IgD-negative memory B cell (primary cell): ENCODE results near the gene TMTC2. TPM values are rescaled to one million over a fixed set of nuclear protein-coding genes. Genes with fewer than 3 reads are reported as not detected.

Source experiments
- H3K27ac Mint-ChIP-seq, 3 donors: one replicate each; pipeline ENCODE4 v1.8.0; 2020 to 2022; ENCODE audit warnings: mild to moderate bottlenecking in 3 of 3, mixed read lengths in 3 of 3, moderate library complexity in 1 of 3
- H3K27me3 Mint-ChIP-seq: one replicate; pipeline ENCODE4 v1.8.0; 2021; ENCODE audit warnings: mixed read lengths
- H3K36me3 Mint-ChIP-seq: one replicate; pipeline ENCODE4 v1.8.0; 2020; ENCODE audit warnings: mild to moderate bottlenecking, mixed read lengths
- H3K4me1 Mint-ChIP-seq, 3 donors: one replicate each; pipeline ENCODE4 v1.8.0; 2020 to 2022; ENCODE audit warnings: mixed read lengths in 3 of 3, mild to moderate bottlenecking in 1 of 3
- H3K4me3 Mint-ChIP-seq, 4 donors: one replicate each; pipeline ENCODE4 v1.8.0; 2020 to 2022; ENCODE audit warnings: mild to moderate bottlenecking in 4 of 4, mixed read lengths in 4 of 4, moderate library complexity in 3 of 4
- H3K9me3 Mint-ChIP-seq, 3 donors: one replicate each; pipeline ENCODE4 v1.8.0; 2020 to 2021; ENCODE audit warnings: mixed read lengths in 3 of 3, mild to moderate bottlenecking in 1 of 3
- polyA plus RNA-seq: library from polyadenylated mRNA; unstranded; fragments of 300-500 nt; fragmentation: Illumina TruSeq; gene quantifications from one replicate; pipeline ENCODE4 v1.2.3, GENCODE V29; 2021

The TMTC2 gene
- polyA plus RNA-seq, 1 donor from 2014 or later: not detected

DNA sequence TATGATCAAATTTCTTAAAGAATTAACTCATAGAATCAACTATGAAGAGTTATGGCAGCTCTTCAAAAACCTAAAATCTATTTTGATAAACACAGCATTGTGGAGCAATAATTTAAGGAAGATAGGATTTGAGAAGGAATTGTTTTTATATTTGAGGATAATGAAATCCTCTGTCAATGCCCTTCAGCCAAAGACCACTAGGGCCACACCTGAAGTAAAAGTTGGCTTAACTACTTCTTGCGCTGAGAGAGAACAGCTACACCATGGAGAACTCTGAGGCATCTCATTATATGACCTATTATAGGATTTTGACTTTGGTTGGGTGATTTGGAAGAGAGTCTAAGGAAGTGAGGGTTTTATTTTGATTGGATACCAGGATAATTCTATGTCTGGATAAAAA lies 237.2 kb downstream of the TMTC2 start:
- H3K4me3 Mint-ChIP-seq: no peak overlapping the region
- H3K4me1 Mint-ChIP-seq: peaks cover 0 to 1% (median 0%) of the 10 kb centered on the region in 3 donors
- H3K36me3 Mint-ChIP-seq: no peaks in the 10 kb centered on the region
- H3K27me3 Mint-ChIP-seq: no peaks in the 10 kb centered on the region
- H3K27ac Mint-ChIP-seq: no peak overlapping the region
- no peaks in the 10 kb centered on the region for H3K9me3 Mint-ChIP-seq

DNA sequence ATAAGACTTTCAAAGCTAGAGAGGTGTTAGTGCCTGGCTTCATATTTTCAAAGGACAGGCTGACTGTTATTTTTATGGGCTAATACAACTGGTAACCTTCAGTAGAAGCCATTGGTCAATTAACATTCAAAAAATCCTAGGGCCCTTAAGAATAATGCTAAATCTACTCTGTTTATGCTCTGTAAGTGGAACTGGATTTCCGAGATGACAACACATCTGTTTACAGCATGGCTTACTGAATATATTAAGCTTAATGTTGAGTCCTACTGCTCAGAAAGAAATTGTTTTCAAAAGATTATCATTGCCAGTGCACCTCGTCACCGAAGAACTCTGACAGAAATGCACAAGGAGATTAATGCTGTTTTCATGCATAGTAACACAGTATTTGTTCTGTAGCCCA lies 239.9 kb downstream of the TMTC2 start:
- Mint-ChIP-seq H3K36me3 (peaks cover 1% of the 10 kb centered on the region), H3K27ac (no peak overlapping the region), H3K4me1 (peaks cover 0 to 1% (median 0%) of the 10 kb centered on the region in 3 donors), H3K9me3 (no peaks in the 10 kb centered on the region), H3K4me3 (no peak overlapping the region), H3K27me3 (no peaks in the 10 kb centered on the region)

DNA sequence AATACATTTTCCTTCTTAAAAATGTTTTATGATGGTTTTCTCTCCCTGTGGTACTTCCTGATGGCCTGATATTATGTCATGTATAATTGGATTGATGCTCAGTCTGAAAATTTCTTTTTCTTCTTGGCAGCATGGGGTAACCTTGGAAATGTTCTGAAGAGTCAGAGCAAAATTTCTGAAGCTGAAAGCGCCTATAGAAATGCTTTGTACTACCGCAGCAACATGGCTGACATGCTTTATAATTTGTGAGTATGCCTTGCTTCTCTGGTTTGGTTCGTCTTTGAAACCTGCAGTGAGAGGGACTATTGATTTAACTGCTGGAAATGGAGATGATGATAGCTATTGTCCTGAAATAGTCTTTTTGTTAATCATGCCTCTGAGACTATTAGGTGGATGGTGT lies 243.6 kb downstream of the TMTC2 start:
- Mint-ChIP-seq H3K36me3 (peaks cover 3% of the 10 kb centered on the region), H3K4me1 (peaks cover 0 to 1% (median 0%) of the 10 kb centered on the region in 3 donors), H3K9me3 (peaks cover 0 to 2% (median 0%) of the 10 kb centered on the region in 3 donors), H3K27me3 (no peaks in the 10 kb centered on the region), H3K27ac (no peak overlapping the region), H3K4me3 (no peak overlapping the region)

DNA sequence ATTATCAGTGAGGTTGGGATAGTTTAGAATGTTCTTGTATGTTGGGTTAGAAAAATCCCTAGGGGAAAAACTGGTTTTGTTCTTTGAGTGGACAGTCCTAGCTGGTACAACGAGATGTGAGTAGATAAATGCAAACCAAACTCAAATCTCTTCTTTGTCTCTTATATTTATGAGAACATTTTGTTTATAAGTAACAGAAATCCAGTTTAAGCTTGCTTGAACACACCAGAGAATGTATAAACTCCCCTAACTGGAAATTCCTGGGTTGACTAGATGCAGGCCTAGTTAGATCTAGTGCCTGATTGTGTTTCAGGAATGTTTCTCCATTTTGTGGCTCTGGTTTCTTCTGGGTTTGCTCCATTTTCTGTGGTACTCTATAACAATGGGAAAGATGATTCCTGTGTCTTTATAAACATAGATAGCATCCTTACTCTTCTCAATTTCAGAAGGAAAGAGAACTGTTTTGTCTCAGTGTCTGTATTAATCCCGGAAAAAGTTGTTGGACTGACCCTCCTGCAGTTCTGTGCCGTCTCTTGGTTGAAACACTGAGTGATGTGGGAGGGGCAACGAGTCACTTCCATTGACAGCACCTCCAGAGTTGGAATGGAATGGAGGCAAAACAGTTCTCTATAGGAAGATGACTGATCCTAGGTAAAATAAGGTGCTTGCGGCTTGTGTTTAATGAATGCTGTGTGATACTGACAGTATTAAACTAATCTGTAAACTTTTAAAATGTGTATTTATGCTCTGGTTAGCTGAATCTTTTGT lies 244.8 kb downstream of the TMTC2 start:
- peaks cover 3% of the 10 kb centered on the region for H3K36me3 Mint-ChIP-seq
- no peak overlapping the region for H3K4me3 Mint-ChIP-seq
- H3K27ac Mint-ChIP-seq: no peak overlapping the region
- H3K27me3 Mint-ChIP-seq: no peaks in the 10 kb centered on the region
- H3K4me1 Mint-ChIP-seq: peaks cover 0 to 1% (median 0%) of the 10 kb centered on the region in 3 donors
- H3K9me3 Mint-ChIP-seq: peaks cover 0 to 2% (median 0%) of the 10 kb centered on the region in 3 donors

DNA sequence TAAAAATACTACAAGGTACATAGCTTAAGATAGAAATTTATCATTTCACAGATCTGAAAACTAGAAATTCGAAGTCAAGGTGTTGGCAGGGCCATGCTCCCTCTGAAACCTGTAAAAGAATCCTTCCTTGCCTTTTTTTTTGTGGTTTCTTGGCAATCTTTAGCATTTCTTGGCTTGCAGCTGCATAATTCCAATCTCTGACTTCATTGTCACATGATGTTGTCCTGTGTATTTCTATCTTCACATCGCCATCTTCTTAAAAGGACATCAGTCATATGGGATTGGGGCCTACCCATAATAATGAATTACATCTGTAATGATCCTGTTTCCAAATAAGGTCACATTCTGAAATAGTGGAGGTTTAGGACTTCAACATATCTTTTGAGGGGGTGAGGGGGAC lies 250.4 kb downstream of the TMTC2 start:
- Mint-ChIP-seq H3K27ac (no peak overlapping the region), H3K4me3 (no peak overlapping the region), H3K4me1 (no peaks in the 10 kb centered on the region), H3K36me3 (peaks cover 4% of the 10 kb centered on the region), H3K9me3 (peaks cover 0 to 3% (median 0%) of the 10 kb centered on the region in 3 donors), H3K27me3 (no peaks in the 10 kb centered on the region)

DNA sequence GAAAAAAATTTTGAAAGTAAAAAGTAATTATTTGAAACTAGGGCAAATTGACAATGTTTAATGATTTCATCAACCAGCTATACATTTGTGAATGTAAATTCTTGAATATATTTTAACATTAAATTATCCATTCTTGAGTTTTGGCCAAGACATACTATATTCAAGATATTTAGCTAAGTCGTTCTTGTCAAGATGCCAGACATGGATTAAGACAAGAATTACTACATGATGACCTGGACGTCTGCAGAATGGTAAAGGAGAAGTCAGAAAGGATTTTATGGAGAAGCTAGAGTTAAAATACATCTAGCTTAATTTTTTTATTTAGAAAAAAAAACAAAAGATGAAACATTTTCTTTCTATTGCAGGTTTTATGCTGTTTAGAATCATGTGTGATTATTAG lies 255.8 kb downstream of the TMTC2 start:
- Mint-ChIP-seq H3K27me3 (no peaks in the 10 kb centered on the region), H3K9me3 (peaks cover 0 to 1% (median 0%) of the 10 kb centered on the region in 3 donors), H3K27ac (no peak overlapping the region), H3K36me3 (peaks cover 3% of the 10 kb centered on the region), H3K4me1 (no peaks in the 10 kb centered on the region), H3K4me3 (no peak overlapping the region)

DNA sequence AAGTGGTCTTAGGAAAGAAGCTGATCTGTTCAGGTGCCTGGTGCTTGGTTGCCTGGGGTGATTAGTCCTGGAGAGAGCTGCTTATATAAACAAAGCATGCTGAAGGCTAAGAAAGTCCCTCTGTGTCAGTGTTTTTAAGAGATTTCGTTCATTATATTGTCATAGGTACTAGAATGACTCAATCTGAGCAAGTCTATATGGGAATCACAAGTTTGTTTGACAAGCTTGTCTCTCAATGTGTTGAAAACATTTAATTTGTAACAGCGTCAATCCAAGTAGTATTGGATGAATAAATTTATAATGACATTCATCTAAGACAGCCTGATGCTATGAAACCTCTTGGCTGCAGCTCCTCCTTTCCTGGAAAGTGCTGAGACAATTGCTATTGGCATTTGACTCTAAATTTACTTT lies 256.3 kb downstream of the TMTC2 start:
- Mint-ChIP-seq H3K27me3 (no peaks in the 10 kb centered on the region), H3K9me3 (peaks cover 0 to 1% (median 0%) of the 10 kb centered on the region in 3 donors), H3K36me3 (peaks cover 3% of the 10 kb centered on the region), H3K4me1 (no peaks in the 10 kb centered on the region), H3K27ac (no peak overlapping the region), H3K4me3 (no peak overlapping the region)

DNA sequence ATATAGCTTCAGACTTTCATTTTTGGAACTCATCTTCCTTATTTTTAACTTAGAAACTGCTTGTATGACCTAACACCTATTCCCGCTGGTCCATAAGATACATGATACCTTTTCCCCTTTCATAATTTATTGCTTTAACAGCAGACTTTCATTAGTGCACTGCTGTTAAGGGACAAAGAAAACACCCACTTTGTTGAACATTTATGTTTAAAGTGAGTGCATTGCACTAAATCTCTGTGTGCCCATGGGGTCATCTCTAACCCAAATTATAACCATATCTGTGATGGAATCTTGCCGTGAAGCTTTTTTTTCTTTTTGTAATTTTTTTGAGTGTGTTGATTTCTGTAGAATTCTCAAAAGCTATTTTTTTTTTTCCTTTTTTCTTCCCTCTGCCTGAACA lies 261.8 kb downstream of the TMTC2 start:
- no peaks in the 10 kb centered on the region for H3K27me3 Mint-ChIP-seq
- peaks cover 0 to 1% (median 0%) of the 10 kb centered on the region in 3 donors for H3K9me3 Mint-ChIP-seq
- H3K4me3 Mint-ChIP-seq: no peak overlapping the region
- H3K4me1 Mint-ChIP-seq: no peaks in the 10 kb centered on the region
- no peak overlapping the region for H3K27ac Mint-ChIP-seq
- H3K36me3 Mint-ChIP-seq: no peaks in the 10 kb centered on the region

DNA sequence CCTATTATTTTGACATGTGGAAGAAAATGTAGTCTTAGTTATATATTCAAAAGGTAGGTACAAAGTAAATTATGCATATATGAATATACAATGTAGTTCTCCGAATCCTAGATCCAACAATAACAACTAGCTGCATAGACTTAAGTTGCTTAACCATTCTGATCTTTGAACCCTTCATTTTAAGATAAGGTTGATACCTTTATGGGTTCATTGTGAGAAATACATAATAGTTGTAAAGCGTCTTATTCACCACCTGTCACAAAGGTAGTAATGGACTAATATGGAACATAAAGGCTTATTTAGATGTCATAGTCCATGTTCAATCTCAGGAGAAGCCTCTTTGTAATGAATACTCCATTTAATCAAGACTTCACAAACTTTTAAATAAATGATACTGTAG lies 263.6 kb downstream of the TMTC2 start:
- H3K36me3 Mint-ChIP-seq: no peaks in the 10 kb centered on the region
- no peak overlapping the region for H3K27ac Mint-ChIP-seq
- peaks cover 0 to 3% (median 0%) of the 10 kb centered on the region in 3 donors for H3K9me3 Mint-ChIP-seq
- H3K27me3 Mint-ChIP-seq: no peaks in the 10 kb centered on the region
- H3K4me1 Mint-ChIP-seq: no peaks in the 10 kb centered on the region
- H3K4me3 Mint-ChIP-seq: no peak overlapping the region

DNA sequence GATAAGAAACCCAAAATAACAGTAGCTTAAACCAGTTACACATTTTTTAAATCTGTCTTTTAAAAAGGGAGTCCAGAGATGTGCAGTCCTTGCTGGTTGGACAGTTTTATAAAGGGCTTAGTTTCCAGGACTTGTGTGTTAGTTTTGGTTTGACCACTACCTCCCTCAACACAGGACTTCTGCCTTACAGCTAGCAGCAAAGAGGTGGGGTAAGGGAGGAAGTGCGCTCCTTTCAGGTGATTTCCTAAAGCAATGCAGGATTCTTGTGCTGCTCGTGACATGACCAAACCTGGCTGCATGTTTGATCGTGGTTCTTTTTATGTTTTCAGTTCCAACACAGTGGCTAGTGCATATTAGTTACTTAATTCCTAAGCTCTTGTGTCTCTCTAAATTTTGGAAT lies 266.2 kb downstream of the TMTC2 start:
- no peaks in the 10 kb centered on the region for H3K27me3 Mint-ChIP-seq
- H3K36me3 Mint-ChIP-seq: no peaks in the 10 kb centered on the region
- H3K4me1 Mint-ChIP-seq: no peaks in the 10 kb centered on the region
- H3K9me3 Mint-ChIP-seq: peaks cover 0 to 5% (median 0%) of the 10 kb centered on the region in 3 donors
- no peak overlapping the region for H3K4me3 Mint-ChIP-seq
- H3K27ac Mint-ChIP-seq: no peak overlapping the region

DNA sequence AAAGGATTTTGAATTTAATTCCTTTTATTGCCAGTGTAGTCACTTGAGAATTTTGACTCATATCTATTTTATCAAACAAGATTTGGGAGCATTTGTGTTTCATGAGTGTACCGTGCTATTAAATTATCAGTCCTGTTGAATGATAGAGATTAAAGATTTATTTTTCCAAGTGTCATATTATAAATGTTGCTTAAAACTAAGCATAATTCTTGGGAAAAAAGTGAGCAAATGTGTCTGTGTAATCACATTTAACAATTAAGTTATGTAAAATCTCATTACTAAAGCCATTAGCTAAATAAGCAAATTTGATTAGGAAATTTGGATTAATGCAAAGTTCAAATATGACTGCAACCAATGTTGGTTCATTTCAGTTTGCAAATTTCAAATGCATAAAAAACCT lies 266.7 kb downstream of the TMTC2 start:
- Mint-ChIP-seq H3K4me3 (no peak overlapping the region), H3K27ac (no peak overlapping the region), H3K9me3 (peaks cover 0 to 5% (median 0%) of the 10 kb centered on the region in 3 donors), H3K4me1 (no peaks in the 10 kb centered on the region), H3K36me3 (no peaks in the 10 kb centered on the region), H3K27me3 (no peaks in the 10 kb centered on the region)

DNA sequence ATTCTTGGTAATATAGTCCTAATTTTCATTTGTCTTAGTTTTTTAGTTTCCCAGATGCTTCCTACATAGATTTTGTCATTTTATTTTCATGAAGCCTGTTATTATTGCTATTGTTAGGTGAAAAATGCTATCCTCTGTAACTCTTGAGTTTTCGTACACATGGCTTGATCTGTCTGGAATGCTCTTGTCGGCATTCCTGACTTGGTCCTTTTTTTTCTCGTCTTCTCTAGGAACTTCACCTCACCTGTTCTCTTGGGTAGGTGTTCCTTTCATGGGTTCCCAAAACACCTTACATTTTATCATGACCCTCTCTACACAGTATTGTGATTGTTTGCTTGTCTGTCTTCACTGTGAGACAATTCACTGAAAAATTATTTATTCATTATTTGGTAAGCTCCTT lies 267.4 kb downstream of the TMTC2 start:
- Mint-ChIP-seq H3K27ac (no peak overlapping the region), H3K4me3 (no peak overlapping the region), H3K27me3 (no peaks in the 10 kb centered on the region), H3K36me3 (no peaks in the 10 kb centered on the region), H3K9me3 (peaks cover 0 to 5% (median 0%) of the 10 kb centered on the region in 3 donors), H3K4me1 (no peaks in the 10 kb centered on the region)

DNA sequence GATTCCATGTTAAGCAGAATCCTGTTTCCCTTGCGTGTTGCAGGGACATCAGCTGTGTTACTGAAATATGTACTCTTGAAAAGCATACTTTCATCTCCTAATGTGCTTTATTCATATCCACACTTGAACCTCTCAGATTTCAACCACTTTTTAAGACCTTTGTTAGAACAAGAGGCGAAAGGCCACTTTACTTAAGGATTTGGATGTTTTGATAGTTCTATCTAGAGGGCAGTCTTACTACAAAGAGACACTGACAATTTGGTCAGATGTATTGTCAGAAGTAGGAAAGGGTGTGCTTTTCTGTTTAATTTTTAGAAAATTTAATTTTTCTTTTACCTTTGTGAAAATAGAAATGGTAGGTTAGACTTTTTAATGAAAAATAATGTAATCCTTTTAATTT lies 267.9 kb downstream of the TMTC2 start:
- H3K36me3 Mint-ChIP-seq: peaks cover 1% of the 10 kb centered on the region
- H3K27ac Mint-ChIP-seq: no peak overlapping the region
- no peak overlapping the region for H3K4me3 Mint-ChIP-seq
- no peaks in the 10 kb centered on the region for H3K4me1 Mint-ChIP-seq
- no peaks in the 10 kb centered on the region for H3K27me3 Mint-ChIP-seq
- peaks cover 0 to 5% (median 1%) of the 10 kb centered on the region in 3 donors for H3K9me3 Mint-ChIP-seq

DNA sequence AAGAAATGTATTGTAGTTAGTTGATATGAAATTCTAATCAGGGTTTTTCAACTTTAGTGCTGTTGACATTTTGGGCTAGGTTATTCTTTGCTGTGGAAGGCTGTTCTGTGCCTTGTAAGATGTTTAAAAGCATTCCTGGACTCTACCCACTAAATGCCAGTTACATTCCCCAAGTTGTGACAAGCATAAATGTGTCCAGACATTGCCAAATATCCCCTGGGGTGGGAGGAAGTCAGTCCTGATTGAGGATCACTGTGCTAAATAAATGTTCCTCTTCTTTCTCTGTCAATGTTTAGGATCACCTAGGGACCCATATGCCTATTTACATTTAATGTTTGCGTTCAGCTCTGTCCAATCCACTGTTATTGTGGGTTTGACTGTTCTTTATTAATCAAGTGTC lies 268.3 kb downstream of the TMTC2 start:
- Mint-ChIP-seq H3K36me3 (peaks cover 2% of the 10 kb centered on the region), H3K27me3 (no peaks in the 10 kb centered on the region), H3K4me3 (no peak overlapping the region), H3K27ac (no peak overlapping the region), H3K4me1 (no peaks in the 10 kb centered on the region), H3K9me3 (peaks cover 0 to 4% (median 4%) of the 10 kb centered on the region in 3 donors)

DNA sequence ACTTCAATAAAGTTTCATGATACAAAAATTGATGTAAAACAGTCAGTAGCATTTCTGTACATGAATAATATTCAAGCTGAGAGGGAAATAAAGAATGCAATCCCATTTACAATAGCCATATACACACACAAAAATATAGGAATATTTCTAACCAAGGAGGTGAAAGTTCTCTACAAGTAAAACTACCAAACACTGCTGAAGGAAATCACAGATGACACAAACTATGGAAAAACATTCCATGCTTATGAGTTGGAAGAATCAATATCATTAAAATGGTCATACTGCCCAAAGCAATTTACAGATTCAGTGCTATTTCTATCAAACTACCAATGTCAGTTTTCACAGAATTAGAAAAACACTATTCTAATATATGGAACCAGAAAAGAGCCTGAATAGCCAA lies 272.3 kb downstream of the TMTC2 start:
- H3K27ac Mint-ChIP-seq: no peak overlapping the region
- peaks cover 2% of the 10 kb centered on the region for H3K36me3 Mint-ChIP-seq
- H3K27me3 Mint-ChIP-seq: no peaks in the 10 kb centered on the region
- H3K4me1 Mint-ChIP-seq: no peaks in the 10 kb centered on the region
- H3K9me3 Mint-ChIP-seq: peaks cover 0 to 4% (median 4%) of the 10 kb centered on the region in 3 donors
- no peak overlapping the region for H3K4me3 Mint-ChIP-seq

DNA sequence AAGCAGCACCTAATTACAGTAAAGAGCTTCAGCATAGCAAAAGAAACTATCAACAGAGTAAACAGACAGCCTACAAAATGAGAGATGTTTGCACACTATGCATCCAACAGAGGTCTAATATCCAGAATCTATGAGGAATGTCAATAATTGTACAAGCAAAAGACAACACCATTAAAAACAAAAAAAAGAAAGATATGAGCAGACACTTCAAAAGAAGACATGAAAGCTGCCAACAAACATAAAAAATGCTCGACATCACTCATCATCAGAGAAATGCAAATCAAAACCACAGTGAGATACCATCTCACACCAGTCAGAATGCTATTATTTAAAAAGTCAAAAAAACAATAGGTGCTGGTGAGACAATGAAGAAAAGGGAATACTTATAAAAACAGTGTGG lies 273.1 kb downstream of the TMTC2 start:
- no peaks in the 10 kb centered on the region for H3K27me3 Mint-ChIP-seq
- no peaks in the 10 kb centered on the region for H3K4me1 Mint-ChIP-seq

More for the DNA sequence above, 273.1 kb downstream of the TMTC2 start:
- Mint-ChIP-seq H3K4me3 (no peak overlapping the region), H3K36me3 (peaks cover 2% of the 10 kb centered on the region), H3K27ac (no peak overlapping the region), H3K9me3 (peaks cover 0 to 4% (median 4%) of the 10 kb centered on the region in 3 donors)
